ENCODE data around the gene MAGI3.

DNA sequence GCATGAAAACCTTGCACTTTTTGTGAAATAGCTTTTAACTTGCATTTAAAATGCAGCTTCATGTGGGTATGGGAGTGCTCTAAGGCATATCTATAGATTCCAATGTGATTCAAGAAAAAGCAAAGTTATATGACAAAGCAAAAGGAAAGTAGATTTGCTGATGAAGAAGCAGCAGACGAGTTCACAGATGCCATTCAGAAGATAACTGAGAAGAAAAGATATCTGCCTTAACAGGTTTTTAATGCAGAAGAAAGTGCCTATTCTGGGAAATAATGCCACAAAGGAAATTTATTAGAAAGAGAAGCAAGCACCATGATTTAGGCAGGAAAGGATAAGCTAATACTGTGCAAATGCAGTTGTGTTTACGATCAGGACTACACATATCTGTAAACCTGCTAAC, 300.9 kb downstream of the MAGI3 start:
- no peak for TF ChIP-seq CTCF (conservative IDR thresholded peaks at IDR 0.05; ENCODE audit: low read length)
- no peak for TF ChIP-seq EZH2phosphoT487 (IDR thresholded peaks at IDR 0.05; ENCODE audit: borderline replicate concordance, low read depth, low read length)

Measured in OCI-LY7 (cell line).